Transverse colon (tissue), 4 donors: Measurements from ENCODE around the gene CFAP157. TPM values are rescaled to one million over a fixed set of nuclear protein-coding genes. Genes with fewer than 3 reads are reported as not detected.

Source experiments
- DNase-seq: peaks from one replicate; pipeline ENCODE4 v3.0.0-alpha.2; 2019
- H3K27ac ChIP-seq, 4 donors: fragments of 200-600 bp; sonication (generic); 2 replicates each; pipeline ENCODE4 v1.5.1; 2016 to 2018; ENCODE audit warnings: inconsistent platforms in 4 of 4
- H3K27me3 ChIP-seq: fragments of 200-600 bp; sonication (generic); 2 replicates; pipeline ENCODE4 v1.5.1; 2017; ENCODE audit warnings: inconsistent platforms
- H3K36me3 ChIP-seq, 4 donors: fragments of 200-600 bp; sonication (generic); 2 replicates each; pipeline ENCODE4 v1.5.1; 2017 to 2019; ENCODE audit warnings: inconsistent platforms in 4 of 4
- H3K4me1 ChIP-seq, 4 donors: fragments of 200-600 bp; sonication (generic); 2 replicates each; pipeline ENCODE4 v1.5.1; 2017 to 2020; ENCODE audit warnings: inconsistent platforms in 4 of 4
- H3K4me3 ChIP-seq, 4 donors: fragments of 200-600 bp; sonication (generic); 1 replicate in 1 of 4; 2 replicates in 3 of 4; pipeline versions ENCODE4 v1.5.1 to v1.6.1; 2017 to 2019; ENCODE audit warnings: inconsistent platforms in 4 of 4
- H3K9me3 ChIP-seq, 2 donors: fragments of 200-600 bp; sonication (generic); 2 replicates each; pipeline ENCODE4 v1.5.1; 2017 to 2019; ENCODE audit warnings: inconsistent platforms in 2 of 2
- EP300 ChIP-seq: sonication (generic); formaldehyde crosslinking; IDR thresholded peaks from one replicate; pipeline ENCODE4 v1.6.1; 2017; ENCODE audit warnings: antibody characterized with exemption, low read depth
- POLR2A ChIP-seq: fragments of 450-650 bp; IDR thresholded peaks from one replicate; pipeline ENCODE4 v1.6.1; 2016; ENCODE audit warnings: antibody characterized with exemption, mild to moderate bottlenecking, moderate library complexity
- POLR2AphosphoS5 ChIP-seq, 3 donors: sonication (generic); formaldehyde crosslinking; IDR thresholded peaks; one replicate each; pipeline ENCODE4 v1.6.1; 2016; ENCODE audit warnings: antibody characterized with exemption in 3 of 3
- WGBS, 2 donors: methylation state at CpG; one replicate each; pipeline ENCODE4 v1.1.5; 2018; ENCODE audit warnings: low coverage in 1 of 2; 5-methylcytosine and 5-hydroxymethylcytosine counted together
- in situ Hi-C, 4 donors: fragments of 200-750 bp; cut with MboI; loops; one replicate each; pipeline versions ENCODE4 v1.15.0 to v1.15.1; 2017; ENCODE audit warnings: low sequenced_read_pairs in 3 of 4, low pct_ligation_motif_present in 1 of 4, low pct_unique_long_range_greater_than_20kb in 1 of 4
- intact Hi-C: fragments of 100-400 bp; cut with DNase I; formaldehyde crosslinking; loops from one replicate; pipeline ENCODE4 v1.15.1; 2023; ENCODE audit warnings: low total_unique reads
- total RNA-seq, 4 donors: library from RNA; depleted of rRNA; stranded (reverse); fragments of >200 nt; gene quantifications; one replicate each; pipeline ENCODE4 v1.1.0, GENCODE V29; 2016
- TF ChIP-seq, protein P1 (sequence below), 5 experiments: fragments of 200-600 bp in 3 of 5; fragments of 450-650 bp in 2 of 5; sonication (generic) in 3 of 5; IDR thresholded peaks; 1 replicate in 2 of 5; 2 replicates in 3 of 5; pipeline ENCODE4 v1.5.1; 2016 to 2017; ENCODE audit warnings: antibody characterized with exemption in 5 of 5, inconsistent platforms in 3 of 5, mild to moderate bottlenecking in 2 of 5, moderate library complexity in 1 of 5

The CFAP157 gene
- total RNA-seq, 4 donors from 2014 or later = not detected

DNA sequence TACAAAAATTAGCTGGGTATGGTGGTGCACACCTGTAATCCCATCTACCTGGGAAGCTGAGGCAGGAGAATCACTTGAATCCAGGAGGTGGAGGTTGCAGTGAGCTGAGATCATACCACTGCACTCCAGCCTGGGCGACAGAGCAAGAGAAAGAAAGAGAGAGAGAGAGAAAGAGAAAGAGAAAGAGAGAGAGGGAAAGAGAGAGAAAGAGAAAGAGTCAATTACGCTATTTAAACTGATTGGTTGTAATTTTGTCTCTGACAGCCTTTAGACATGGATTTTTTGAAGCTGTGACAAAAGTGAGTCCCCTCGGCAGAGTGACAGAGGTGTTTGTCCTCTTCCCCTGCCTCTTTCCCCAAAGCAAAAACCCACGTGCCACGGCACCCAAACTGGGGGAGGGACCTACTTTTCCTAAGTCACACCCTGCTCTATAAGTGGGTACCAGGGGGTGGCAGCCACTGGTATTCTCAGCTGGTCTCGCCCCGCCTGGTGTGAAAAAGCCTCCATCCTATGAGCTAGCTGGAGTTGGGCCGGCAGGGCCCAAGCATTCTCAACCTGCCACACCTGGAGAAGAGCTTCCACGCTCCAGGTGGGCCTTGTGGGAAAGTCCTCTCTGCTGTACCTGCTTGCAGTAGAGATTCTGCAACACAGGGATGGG lies 3.4 kb upstream of the CFAP157 start:
- Histone ChIP-seq H3K27ac (no peak overlapping the region), H3K27me3 (no peaks in the 10 kb centered on the region), H3K4me1 (peaks cover 0 to 19% (median 11%) of the 10 kb centered on the region in 4 donors), H3K4me3 (no peak overlapping the region), H3K9me3 (no peaks in the 10 kb centered on the region), H3K36me3 (no peaks in the 10 kb centered on the region)
- intact Hi-C loops = no loop called here
- 73 to 80% methylated on average over 7 to 9 of the region's 9 CpGs for WGBS, 2 donors
- no peak for DNase-seq
- no peak for TF ChIP-seq POLR2A
- TF ChIP-seq POLR2AphosphoS5 (IDR thresholded peaks at IDR 0.05) = no peak
- no peak for TF ChIP-seq EP300
- TF ChIP-seq, protein P1, sequence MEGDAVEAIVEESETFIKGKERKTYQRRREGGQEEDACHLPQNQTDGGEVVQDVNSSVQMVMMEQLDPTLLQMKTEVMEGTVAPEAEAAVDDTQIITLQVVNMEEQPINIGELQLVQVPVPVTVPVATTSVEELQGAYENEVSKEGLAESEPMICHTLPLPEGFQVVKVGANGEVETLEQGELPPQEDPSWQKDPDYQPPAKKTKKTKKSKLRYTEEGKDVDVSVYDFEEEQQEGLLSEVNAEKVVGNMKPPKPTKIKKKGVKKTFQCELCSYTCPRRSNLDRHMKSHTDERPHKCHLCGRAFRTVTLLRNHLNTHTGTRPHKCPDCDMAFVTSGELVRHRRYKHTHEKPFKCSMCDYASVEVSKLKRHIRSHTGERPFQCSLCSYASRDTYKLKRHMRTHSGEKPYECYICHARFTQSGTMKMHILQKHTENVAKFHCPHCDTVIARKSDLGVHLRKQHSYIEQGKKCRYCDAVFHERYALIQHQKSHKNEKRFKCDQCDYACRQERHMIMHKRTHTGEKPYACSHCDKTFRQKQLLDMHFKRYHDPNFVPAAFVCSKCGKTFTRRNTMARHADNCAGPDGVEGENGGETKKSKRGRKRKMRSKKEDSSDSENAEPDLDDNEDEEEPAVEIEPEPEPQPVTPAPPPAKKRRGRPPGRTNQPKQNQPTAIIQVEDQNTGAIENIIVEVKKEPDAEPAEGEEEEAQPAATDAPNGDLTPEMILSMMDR (IDR thresholded peaks at IDR 0.05) = no peak
- in situ Hi-C loops = no loop called here

DNA sequence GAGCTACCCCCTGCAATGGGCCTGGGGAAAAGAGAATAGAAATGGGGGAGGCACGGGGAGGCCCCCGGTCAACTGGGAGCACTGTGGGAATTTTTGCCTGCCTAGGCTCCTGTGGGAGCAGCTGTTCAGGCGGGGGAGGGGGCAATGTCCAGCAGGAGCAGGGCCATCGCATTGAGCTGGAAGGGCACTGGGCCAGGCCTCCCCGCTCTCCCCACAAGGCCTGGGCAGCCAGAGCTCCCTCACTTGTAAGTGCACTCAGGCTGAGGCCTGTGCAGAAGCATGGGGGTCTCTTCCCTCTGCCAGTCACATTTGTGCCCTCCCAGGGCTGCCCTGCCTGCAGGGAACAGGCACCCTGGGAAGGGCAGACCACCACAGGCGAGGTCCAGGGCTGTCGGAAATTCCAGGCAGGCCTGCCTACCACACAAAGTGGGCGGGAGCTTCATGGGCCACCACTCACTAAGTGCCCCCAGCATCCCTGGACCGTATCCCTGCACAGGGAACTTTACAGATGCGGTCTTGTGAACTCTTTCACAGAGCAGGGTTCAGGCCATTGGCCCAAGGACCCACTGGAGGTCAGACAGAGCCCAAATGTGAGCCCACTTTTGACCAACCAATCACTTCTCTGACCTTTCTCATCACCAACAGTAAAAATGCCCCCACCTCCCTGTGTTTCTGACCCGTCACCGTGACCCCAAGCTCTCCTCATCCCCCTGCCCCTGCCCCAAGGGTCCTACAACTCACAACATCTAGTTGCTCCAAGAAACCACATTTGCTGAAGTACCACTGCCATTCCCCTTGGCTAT lies 1.0 kb upstream of the CFAP157 start:
- in situ Hi-C loops = no loop called here
- H3K4me1 ChIP-seq = peaks cover 0 to 8% (median 3%) of the 10 kb centered on the region in 4 donors
- WGBS, 2 donors = 86% methylated on average over 12 of the region's 12 CpGs; no CpG with 5 or more reads in 1 of the 2 donors
- no peaks in the 10 kb centered on the region for H3K36me3 ChIP-seq
- TF ChIP-seq, protein P1 (IDR thresholded peaks at IDR 0.05) = no peak
- TF ChIP-seq POLR2A (no peak), POLR2AphosphoS5 (IDR thresholded peaks at IDR 0.05) (no peak), EP300 (no peak)
- no peaks in the 10 kb centered on the region for H3K9me3 ChIP-seq
- H3K4me3 ChIP-seq = no peak overlapping the region
- no peak overlapping the region for H3K27ac ChIP-seq
- DNase-seq = no peak
- H3K27me3 ChIP-seq = no peaks in the 10 kb centered on the region
- intact Hi-C loops = no loop called here

DNA sequence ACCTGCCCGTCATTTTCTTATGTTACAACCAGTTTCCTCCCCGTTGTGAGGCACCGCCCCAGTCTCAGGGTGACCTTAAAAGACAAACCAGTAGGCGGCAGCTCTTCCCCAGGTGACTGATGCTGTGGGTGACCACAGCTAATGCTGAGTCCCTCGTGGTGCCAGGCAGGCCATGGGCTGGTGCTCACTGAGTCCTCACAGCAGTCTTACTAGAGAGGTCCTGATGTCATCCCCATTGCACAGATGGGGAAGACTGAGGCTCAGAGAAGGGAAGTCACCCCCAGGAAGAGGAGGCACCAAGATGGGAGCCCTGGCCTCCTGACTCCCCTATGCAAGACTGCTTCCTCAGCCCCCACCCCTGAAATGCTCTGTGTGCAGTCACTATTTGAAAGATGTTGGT lies 978 bp downstream of the CFAP157 start:
- H3K4me1 ChIP-seq = peaks cover 0 to 8% (median 3%) of the 10 kb centered on the region in 4 donors
- H3K27ac ChIP-seq = no peak overlapping the region
- intact Hi-C loops = no loop called here
- no peak overlapping the region for H3K4me3 ChIP-seq
- H3K9me3 ChIP-seq = no peaks in the 10 kb centered on the region
- H3K36me3 ChIP-seq = no peaks in the 10 kb centered on the region
- peak; percentile 34 for DNase-seq
- no peaks in the 10 kb centered on the region for H3K27me3 ChIP-seq
- TF ChIP-seq EP300 = no peak
- TF ChIP-seq, protein P1 (IDR thresholded peaks at IDR 0.05) = peak in 2 of 5 experiments; percentile 11 to 29
- no peak for TF ChIP-seq POLR2A
- in situ Hi-C loops = no loop called here
- 34% methylated on average over 5 of the region's 5 CpGs; no CpG with 5 or more reads in 1 of the 2 donors for WGBS, 2 donors

DNA sequence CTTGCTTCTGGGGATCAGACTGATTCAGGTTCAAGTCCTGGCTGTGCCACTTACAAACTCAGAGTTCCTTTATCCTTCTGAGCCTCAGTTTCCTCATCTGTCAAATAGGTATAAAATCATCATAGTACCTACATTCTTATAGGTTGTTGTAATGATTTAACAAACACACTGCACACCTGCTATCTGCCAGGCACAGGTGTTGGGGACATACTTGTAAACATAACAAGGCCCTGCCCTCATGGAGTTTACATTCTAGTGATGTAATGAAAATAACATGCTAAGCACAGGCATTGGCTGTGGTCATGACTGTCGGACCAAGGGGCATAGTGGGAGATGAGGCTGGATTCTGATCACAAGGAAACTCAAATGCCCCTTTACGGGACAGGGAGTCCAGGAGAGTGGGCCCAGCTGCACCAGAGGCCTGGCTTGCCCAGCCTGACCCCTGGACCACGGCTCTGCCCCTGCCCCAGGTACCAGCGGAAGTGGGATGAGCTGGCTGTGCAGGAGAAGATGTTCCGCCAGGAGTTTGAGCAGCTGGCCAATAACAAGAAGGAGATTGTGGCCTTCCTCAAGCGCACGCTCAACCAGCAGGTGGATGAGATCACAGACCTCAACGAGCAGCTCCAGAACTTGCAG lies 2.3 kb downstream of the CFAP157 start:
- intact Hi-C loops = no loop called here
- WGBS, 2 donors = 88% methylated on average over 8 of the region's 8 CpGs; no CpG with 5 or more reads in 1 of the 2 donors
- no peak overlapping the region for H3K4me3 ChIP-seq
- no peaks in the 10 kb centered on the region for H3K36me3 ChIP-seq
- in situ Hi-C loops = no loop called here
- H3K27ac ChIP-seq = no peak overlapping the region
- H3K9me3 ChIP-seq = no peaks in the 10 kb centered on the region
- TF ChIP-seq, protein P1 (IDR thresholded peaks at IDR 0.05) = no peak
- TF ChIP-seq POLR2AphosphoS5 (IDR thresholded peaks at IDR 0.05) = no peak
- DNase-seq = no peak
- peaks cover 0 to 8% (median 3%) of the 10 kb centered on the region in 4 donors for H3K4me1 ChIP-seq
- no peaks in the 10 kb centered on the region for H3K27me3 ChIP-seq
